PC-3 (cell line): ENCODE results near the gene CFAP299. TPM values are rescaled to one million over a fixed set of nuclear protein-coding genes. Genes with fewer than 3 reads are reported as not detected.

Experiments
- ATAC-seq: fragments of 200-7000 bp; cut with Tn5 transposase; 2 replicates; pipeline ENCODE4 v1.9.1; 2020; ENCODE audit warnings: mild to moderate bottlenecking, moderate library complexity
- BruUV-seq: library from RNA; stranded (reverse); fragments of 400-500 nt; replicated peaks from 2 replicates; lab custom pipeline; 2021; lab: Mats Ljungman, UMichigan
- CTCF ChIA-PET: fragments of 300-600 bp; sonication (Branson Sonifier 250); formaldehyde crosslinking; loops from one replicate; lab custom pipeline; 2022; ENCODE audit warnings: antibody characterized with exemption; lab: Charles Lee
- POLR2A ChIA-PET: fragments of 300-600 bp; sonication (Branson Sonifier 250); formaldehyde crosslinking; loops from one replicate; lab custom pipeline; 2022; ENCODE audit warnings: antibody characterized with exemption; ENCODE audit not compliant: unreplicated experiment; lab: Charles Lee
- DNase-seq: peaks from one replicate; pipeline ENCODE4 v3.0.0-alpha.2; 2015
- H2AFZ ChIP-seq: fragments of 300-600 bp; sonication (generic); 2 replicates; pipeline ENCODE4 v1.6.0; 2016; ENCODE audit warnings: antibody characterized with exemption, low read length
- H3F3A ChIP-seq: fragments of 300-600 bp; sonication (generic); one replicate; pipeline ENCODE4 v1.6.0; 2017; ENCODE audit warnings: antibody characterized with exemption, low read length, control low read depth, mild to moderate bottlenecking; ENCODE audit not compliant: unreplicated experiment
- H3K27ac ChIP-seq: fragments of 300-600 bp; sonication (generic); 2 replicates; pipeline ENCODE4 v1.5.1; 2016; ENCODE audit warnings: mild to moderate bottlenecking, low read length
- H3K27me3 ChIP-seq: fragments of 300-600 bp; sonication (generic); 2 replicates; pipeline ENCODE4 v1.6.1; 2016; ENCODE audit warnings: low read length, mixed read lengths
- H3K36me3 ChIP-seq: fragments of 300-600 bp; sonication (generic); 2 replicates; pipeline ENCODE4 v1.6.1; 2016; ENCODE audit warnings: low read depth, mixed run types, low read length, mixed read lengths
- H3K4me1 ChIP-seq: fragments of 300-600 bp; sonication (generic); 2 replicates; pipeline ENCODE4 v1.5.1; 2016; ENCODE audit warnings: low read length; ENCODE audit not compliant: insufficient read depth
- H3K4me2 ChIP-seq: fragments of 300-600 bp; sonication (generic); 2 replicates; pipeline ENCODE4 v1.6.0; 2016; ENCODE audit warnings: low read length
- H3K4me3 ChIP-seq: fragments of 300-600 bp; sonication (generic); 2 replicates; pipeline ENCODE4 v1.5.1; 2016; ENCODE audit warnings: mild to moderate bottlenecking, low read length, mixed read lengths
- H3K79me2 ChIP-seq: fragments of 300-600 bp; sonication (generic); 2 replicates; pipeline ENCODE4 v1.6.1; 2017; ENCODE audit warnings: low read length, mixed read lengths
- H3K9ac ChIP-seq: fragments of 300-600 bp; sonication (generic); 2 replicates; pipeline ENCODE4 v1.6.0; 2016; ENCODE audit warnings: mild to moderate bottlenecking, low read length
- H3K9me2 ChIP-seq: fragments of 300-600 bp; sonication (generic); replicated peaks from 2 replicates; pipeline ENCODE4 v1.6.1; 2016; ENCODE audit warnings: mixed run types, low read length, mixed read lengths
- H3K9me3 ChIP-seq: fragments of 300-600 bp; sonication (generic); 2 replicates; pipeline ENCODE4 v1.6.1; 2016; ENCODE audit warnings: low read length, mixed read lengths
- H4K20me1 ChIP-seq: fragments of 300-600 bp; sonication (generic); 2 replicates; pipeline ENCODE4 v1.6.1; 2016; ENCODE audit warnings: low read length, mixed read lengths
- CTCF ChIP-seq: fragments of 300-600 bp; sonication (generic); conservative IDR thresholded peaks from 2 replicates; pipeline ENCODE4 v1.5.1; 2017; ENCODE audit warnings: antibody characterized with exemption, low read depth, mild to moderate bottlenecking, low read length
- EZH2 ChIP-seq: fragments of 300-600 bp; sonication (generic); IDR thresholded peaks from one replicate; pipeline ENCODE4 v1.6.1; 2017; ENCODE audit warnings: antibody characterized with exemption, mild to moderate bottlenecking, low read length; ENCODE audit not compliant: unreplicated experiment
- EZH2phosphoT487 ChIP-seq: fragments of 300-600 bp; sonication (generic); IDR thresholded peaks from 2 replicates; pipeline ENCODE4 v1.6.1; 2018; ENCODE audit warnings: mild to moderate bottlenecking, antibody characterized with exemption, low read length, borderline replicate concordance
- intact Hi-C: fragments of 100-400 bp; cut with micrococcal nuclease; formaldehyde crosslinking; loops from 2 replicates; pipeline ENCODE4 v1.9.0; 2023
- total RNA-seq: library from RNA; depleted of rRNA; stranded (reverse); fragments of >200 nt; gene quantifications from 2 replicates; pipeline ENCODE4 v1.2.3, GENCODE V29; 2014

CFAP299 gene
- total RNA-seq, 1 experiment from 2014 or later: not detected

- Histone ChIP-seq H4K20me1 (no peaks in the 10 kb centered on the region), H3K36me3 (no peaks in the 10 kb centered on the region), H3K27me3 (no peaks in the 10 kb centered on the region), H2AFZ (no peak overlapping the region), H3K9ac (no peak overlapping the region), H3F3A (no peaks in the 10 kb centered on the region), H3K9me3 (no peaks in the 10 kb centered on the region), H3K4me3 (no peak overlapping the region), H3K27ac (no peak overlapping the region), H3K9me2 (no peaks in the 10 kb centered on the region), H3K4me2 (no peak overlapping the region), H3K79me2 (no peaks in the 10 kb centered on the region), H3K4me1 (peaks cover 17% of the 10 kb centered on the region)
- no TSS peak for BruUV-seq
- POLR2A ChIA-PET: no interaction called here
- DNase-seq (no peak), ATAC-seq (no peak)
- intact Hi-C loops: no loop called here
- TF ChIP-seq CTCF (no peak), EZH2 (no peak), EZH2phosphoT487 (no peak)
- CTCF ChIA-PET: no interaction called here
These were observed 127.1 kb downstream of the CFAP299 start for GRCh38 chr4:80462621-80463091.

GRCh38 chr4:80463509-80463908 is 128.0 kb downstream of the CFAP299 start:
- intact Hi-C loops: no loop called here
- Histone ChIP-seq H4K20me1 (no peaks in the 10 kb centered on the region), H3K4me2 (no peak overlapping the region), H3K36me3 (no peaks in the 10 kb centered on the region), H3K4me3 (no peak overlapping the region), H3K9me2 (no peaks in the 10 kb centered on the region), H3K27me3 (no peaks in the 10 kb centered on the region), H3K4me1 (peaks cover 17% of the 10 kb centered on the region), H3K79me2 (no peaks in the 10 kb centered on the region), H3F3A (no peaks in the 10 kb centered on the region), H3K9ac (no peak overlapping the region), H3K9me3 (no peaks in the 10 kb centered on the region), H2AFZ (no peak overlapping the region), H3K27ac (no peak overlapping the region)
- ChIA-PET CTCF (no interaction called here), POLR2A (no interaction called here)
- DNase-seq: no peak
- no peak for ATAC-seq
- BruUV-seq: no TSS peak
- TF ChIP-seq EZH2 (no peak), CTCF (no peak), EZH2phosphoT487 (no peak)

GRCh38 chr4:80465238-80465637 is 129.7 kb downstream of the CFAP299 start:
- Histone ChIP-seq H3K9me2 (no peaks in the 10 kb centered on the region), H3K4me2 (no peak overlapping the region), H3K4me3 (no peak overlapping the region), H3K4me1 (peaks cover 17% of the 10 kb centered on the region), H3K9me3 (no peaks in the 10 kb centered on the region), H3K27me3 (no peaks in the 10 kb centered on the region), H3K27ac (no peak overlapping the region), H3K79me2 (no peaks in the 10 kb centered on the region), H3K9ac (no peak overlapping the region), H3F3A (no peaks in the 10 kb centered on the region), H3K36me3 (no peaks in the 10 kb centered on the region), H2AFZ (no peak overlapping the region), H4K20me1 (no peaks in the 10 kb centered on the region)
- intact Hi-C loops: no loop called here
- BruUV-seq: no TSS peak
- ATAC-seq: no peak
- no peak for DNase-seq
- POLR2A ChIA-PET: no interaction called here
- no peak for TF ChIP-seq EZH2
- no peak for TF ChIP-seq CTCF
- no peak for TF ChIP-seq EZH2phosphoT487
- CTCF ChIA-PET: no interaction called here
